K562 (cell line): ENCODE measurements around the gene CBFA2T3. TPM values are rescaled to one million over a fixed set of nuclear protein-coding genes. Genes with fewer than 3 reads are reported as not detected.

Experiments used
- ARNT ChIP-seq, 2 experiments: fragments of 450-650 bp; IDR thresholded peaks; 2 replicates each; pipeline ENCODE4 v1.6.1; 2016; ENCODE audit warnings: mild to moderate bottlenecking in 1 of 2
- CBFA2T2 ChIP-seq: fragments of 450-650 bp; conservative IDR thresholded peaks from 2 replicates; pipeline ENCODE4 v1.6.1; 2017; ENCODE audit warnings: mild to moderate bottlenecking
- CREBBP ChIP-seq: IDR thresholded peaks from one replicate; pipeline ENCODE4 v1.6.1; 2012; ENCODE audit warnings: low read depth, mild to moderate bottlenecking, control low read depth, inconsistent platforms, low read length
- CSDE1 ChIP-seq, 2 experiments: fragments of 450-650 bp; IDR thresholded peaks; 2 replicates each; pipeline ENCODE4 v1.6.1; 2016; ENCODE audit warnings: mild to moderate bottlenecking in 1 of 2
- GABPB1 ChIP-seq: sonication (generic); formaldehyde crosslinking; IDR thresholded peaks from 2 replicates; pipeline ENCODE4 v1.8.0; 2022; ENCODE audit warnings: mild to moderate bottlenecking, missing genetic modification reagents
- GTF2E2 ChIP-seq: fragments of 200-800 bp; sonication (Bioruptor generic); IDR thresholded peaks from 2 replicates; pipeline ENCODE4 v1.6.1; 2016; ENCODE audit warnings: missing genetic modification characterization, missing compliant biosample characterization
- MAZ ChIP-seq, 2 experiments: fragments of 450-650 bp in 1 of 2; sonication (generic) in 1 of 2; formaldehyde crosslinking; IDR thresholded peaks in 1 of 2; conservative IDR thresholded peaks in 1 of 2; 2 replicates each; pipeline versions ENCODE4 v1.4.0 to v1.5.0; 2020; ENCODE audit warnings: mild to moderate bottlenecking in 1 of 2, missing genetic modification reagents in 1 of 2
- MECOM ChIP-seq: fragments of 250-450 bp; sonication (Bioruptor Pico); IDR thresholded peaks from 2 replicates; pipeline ENCODE4 v1.8.0; 2022; ENCODE audit warnings: inconsistent platforms
- NELFE ChIP-seq: IDR thresholded peaks from 2 replicates; pipeline ENCODE4 v1.6.1; 2011; ENCODE audit warnings: mild to moderate bottlenecking; ENCODE audit not compliant: insufficient read depth, insufficient read length
- NR4A1 ChIP-seq, 2 experiments: fragments of 250-450 bp in 1 of 2; fragments of 450-650 bp in 1 of 2; sonication (Bioruptor Pico) in 1 of 2; IDR thresholded peaks; 2 replicates each; pipeline versions ENCODE4 v1.4.0 to v1.6.1; 2016 to 2020; ENCODE audit warnings: mild to moderate bottlenecking in 2 of 2, missing compliant biosample characterization in 1 of 2, missing genetic modification characterization in 1 of 2, moderate library complexity in 1 of 2
- RFX5 ChIP-seq: IDR thresholded peaks from 2 replicates; pipeline ENCODE4 v1.6.1; 2011; ENCODE audit warnings: low read depth, mild to moderate bottlenecking, improper control_type of control experiment, low read length
- SMARCA4 ChIP-seq: fragments of 450-650 bp; IDR thresholded peaks from 2 replicates; pipeline ENCODE4 v1.6.1; 2016
- TAF9B ChIP-seq: fragments of 450-650 bp; IDR thresholded peaks from 2 replicates; pipeline ENCODE4 v1.6.1; 2018; ENCODE audit warnings: mild to moderate bottlenecking; ENCODE audit not compliant: partially characterized antibody
- ZNF212 ChIP-seq: fragments of 450-650 bp; formaldehyde crosslinking; IDR thresholded peaks from 2 replicates; pipeline ENCODE4 v1.4.0; 2020; ENCODE audit warnings: mild to moderate bottlenecking
- ZNF785 ChIP-seq: fragments of 250-450 bp; sonication (Bioruptor Pico); IDR thresholded peaks from 2 replicates; pipeline ENCODE4 v1.4.0; 2020; ENCODE audit warnings: mild to moderate bottlenecking
- polyA plus RNA-seq, 8 experiments: library from polyadenylated mRNA; depleted of rRNA in 4 of 8; stranded (reverse) in 5 of 8; unstranded in 3 of 8; fragments of >200 nt; fragmentation: Nextera tagmentation in 2 of 8; fragmentation: Illumina TruSeq in 1 of 8; extraction: Ambion mirVana in 2 of 8; extraction: Trizol in 1 of 8; gene quantifications; 2 replicates each; pipeline versions ENCODE4 v1.2.1 to v1.2.3, GENCODE V29; 2011 to 2014; ENCODE audit warnings: inconsistent platforms in 1 of 8, missing spikeins in 1 of 8
- total RNA-seq, 7 experiments: library from RNA; depleted of rRNA in 6 of 7; stranded (reverse); fragments of >200 nt in 6 of 7; fragmentation: Illumina TruSeq in 2 of 7; extraction: Trizol in 2 of 7; gene quantifications; 2 replicates each; pipeline versions ENCODE4 v1.2.1 to v1.2.3, GENCODE V29; 2011 to 2021; ENCODE audit warnings: low replicate concordance in 1 of 7
- TF ChIP-seq, protein P1 (sequence below), 2 experiments: fragments of 450-650 bp; formaldehyde crosslinking in 1 of 2; IDR thresholded peaks; 2 replicates each; pipeline versions ENCODE4 v1.4.0 to v1.6.1; 2014 to 2020; ENCODE audit warnings: mild to moderate bottlenecking in 2 of 2, borderline replicate concordance in 1 of 2, low read depth in 1 of 2
- TF ChIP-seq, protein P2 (sequence below): sonication (generic); formaldehyde crosslinking; IDR thresholded peaks from 2 replicates; pipeline ENCODE4 v1.9.0; 2022; ENCODE audit warnings: mild to moderate bottlenecking, missing genetic modification reagents
- TF ChIP-seq, protein P3 (sequence below), 2 experiments: IDR thresholded peaks; 2 replicates each; pipeline ENCODE4 v1.6.1; 2011; ENCODE audit warnings: borderline replicate concordance in 1 of 2, control low read depth in 1 of 2, low read depth in 1 of 2, low read length in 1 of 2, mild to moderate bottlenecking in 1 of 2, mixed read lengths in 1 of 2, moderate library complexity in 1 of 2; ENCODE audit not compliant: insufficient read depth in 1 of 2, insufficient read length in 1 of 2, poor library complexity in 1 of 2, severe bottlenecking in 1 of 2; ENCODE audit errors: extremely low read depth in 1 of 2

CBFA2T3 gene
- total and polyA plus RNA-seq, 9 of the 15 experiments (the other 6 are each of a cell fraction or from before 2014, with no cell fraction given): 2.3 to 145 (median 6.7) TPM

DNA sequence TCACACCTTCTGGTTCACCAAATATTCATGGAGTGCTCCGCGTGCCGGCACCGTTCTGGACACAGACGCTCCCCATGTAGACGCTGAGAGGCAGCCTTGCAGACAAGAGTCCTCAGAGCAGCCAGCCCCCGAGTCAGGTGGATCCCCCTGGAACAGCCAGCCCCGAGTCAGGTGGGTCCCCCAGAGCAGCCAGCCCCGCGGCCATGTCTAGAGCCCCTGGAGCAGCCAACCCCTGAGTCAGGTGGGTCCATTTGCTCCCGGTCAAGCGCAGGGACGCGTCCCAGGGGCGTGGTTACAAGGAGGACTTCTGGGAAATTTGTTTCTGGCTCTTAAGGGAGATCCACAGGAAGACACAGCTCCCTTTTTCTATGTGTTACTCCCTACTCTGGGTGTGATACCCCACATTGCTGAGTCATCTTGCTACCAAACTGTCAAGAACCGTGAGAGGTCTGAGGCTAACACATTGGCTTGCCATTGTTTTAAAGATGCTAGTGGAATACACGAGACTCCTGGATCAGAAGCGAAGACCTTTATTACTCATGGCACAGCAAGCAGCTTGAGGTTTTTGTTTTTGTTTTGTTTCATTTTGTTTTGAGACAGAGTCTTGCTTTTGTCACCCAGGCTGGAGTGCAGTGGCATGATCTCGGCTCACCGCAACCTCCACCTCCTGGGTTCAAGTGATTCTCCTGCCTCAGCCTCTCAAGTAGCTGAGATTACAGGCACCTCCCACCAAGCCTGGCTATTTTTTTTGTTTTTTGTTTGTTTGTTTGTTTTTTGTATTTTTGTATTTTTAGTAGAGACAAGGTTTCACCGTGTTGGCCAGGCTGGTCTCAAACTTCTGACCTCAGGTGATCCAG, 43.3 kb upstream of the CBFA2T3 start (continued):
- TF ChIP-seq, protein P1, sequence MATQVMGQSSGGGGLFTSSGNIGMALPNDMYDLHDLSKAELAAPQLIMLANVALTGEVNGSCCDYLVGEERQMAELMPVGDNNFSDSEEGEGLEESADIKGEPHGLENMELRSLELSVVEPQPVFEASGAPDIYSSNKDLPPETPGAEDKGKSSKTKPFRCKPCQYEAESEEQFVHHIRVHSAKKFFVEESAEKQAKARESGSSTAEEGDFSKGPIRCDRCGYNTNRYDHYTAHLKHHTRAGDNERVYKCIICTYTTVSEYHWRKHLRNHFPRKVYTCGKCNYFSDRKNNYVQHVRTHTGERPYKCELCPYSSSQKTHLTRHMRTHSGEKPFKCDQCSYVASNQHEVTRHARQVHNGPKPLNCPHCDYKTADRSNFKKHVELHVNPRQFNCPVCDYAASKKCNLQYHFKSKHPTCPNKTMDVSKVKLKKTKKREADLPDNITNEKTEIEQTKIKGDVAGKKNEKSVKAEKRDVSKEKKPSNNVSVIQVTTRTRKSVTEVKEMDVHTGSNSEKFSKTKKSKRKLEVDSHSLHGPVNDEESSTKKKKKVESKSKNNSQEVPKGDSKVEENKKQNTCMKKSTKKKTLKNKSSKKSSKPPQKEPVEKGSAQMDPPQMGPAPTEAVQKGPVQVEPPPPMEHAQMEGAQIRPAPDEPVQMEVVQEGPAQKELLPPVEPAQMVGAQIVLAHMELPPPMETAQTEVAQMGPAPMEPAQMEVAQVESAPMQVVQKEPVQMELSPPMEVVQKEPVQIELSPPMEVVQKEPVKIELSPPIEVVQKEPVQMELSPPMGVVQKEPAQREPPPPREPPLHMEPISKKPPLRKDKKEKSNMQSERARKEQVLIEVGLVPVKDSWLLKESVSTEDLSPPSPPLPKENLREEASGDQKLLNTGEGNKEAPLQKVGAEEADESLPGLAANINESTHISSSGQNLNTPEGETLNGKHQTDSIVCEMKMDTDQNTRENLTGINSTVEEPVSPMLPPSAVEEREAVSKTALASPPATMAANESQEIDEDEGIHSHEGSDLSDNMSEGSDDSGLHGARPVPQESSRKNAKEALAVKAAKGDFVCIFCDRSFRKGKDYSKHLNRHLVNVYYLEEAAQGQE (IDR thresholded peaks at IDR 0.05; ENCODE audit: borderline replicate concordance): peak; percentile 37; the same call in 1 of the 2 replicates
- TF ChIP-seq, protein P1 (CRISPR knock-in tag; IDR thresholded peaks at IDR 0.05; ENCODE audit: low read depth): 0 out of 2 replicates have a peak, but pooled peaks have one; percentile 40
- no peak for TF ChIP-seq ARNT (IDR thresholded peaks at IDR 0.05)
- no peak for TF ChIP-seq CBFA2T2
- peak; percentile 61 to 64; a peak in 2 of 4 replicates for TF ChIP-seq MAZ (CRISPR knock-in tag; conservative IDR thresholded peaks at IDR 0.05 in 1 of 2, IDR thresholded peaks at IDR 0.05 in 1 of 2)
- TF ChIP-seq, protein P2, sequence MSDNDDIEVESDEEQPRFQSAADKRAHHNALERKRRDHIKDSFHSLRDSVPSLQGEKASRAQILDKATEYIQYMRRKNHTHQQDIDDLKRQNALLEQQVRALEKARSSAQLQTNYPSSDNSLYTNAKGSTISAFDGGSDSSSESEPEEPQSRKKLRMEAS: peak; percentile 84
- TF ChIP-seq ZNF785 (CRISPR knock-in tag): no peak
- TF ChIP-seq MECOM (CRISPR knock-in tag): peak; percentile 23; the same call in 1 of the 2 replicates
- peak; percentile 60 for TF ChIP-seq GABPB1 (CRISPR knock-in tag)
- TF ChIP-seq ZNF212 (CRISPR knock-in tag): no peak
- TF ChIP-seq NR4A1 (CRISPR knock-in tag; IDR thresholded peaks at IDR 0.05): no peak
- TF ChIP-seq NR4A1 (tag; IDR thresholded peaks at IDR 0.05): peak; percentile 48; the same call in 1 of the 2 replicates
- no peak for TF ChIP-seq RFX5
- TF ChIP-seq SMARCA4: peak; percentile 86
- TF ChIP-seq, protein P3, sequence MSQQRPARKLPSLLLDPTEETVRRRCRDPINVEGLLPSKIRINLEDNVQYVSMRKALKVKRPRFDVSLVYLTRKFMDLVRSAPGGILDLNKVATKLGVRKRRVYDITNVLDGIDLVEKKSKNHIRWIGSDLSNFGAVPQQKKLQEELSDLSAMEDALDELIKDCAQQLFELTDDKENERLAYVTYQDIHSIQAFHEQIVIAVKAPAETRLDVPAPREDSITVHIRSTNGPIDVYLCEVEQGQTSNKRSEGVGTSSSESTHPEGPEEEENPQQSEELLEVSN (IDR thresholded peaks at IDR 0.05; ENCODE audit: borderline replicate concordance in 1 of 2, extremely low read depth in 1 of 2, insufficient read depth in 1 of 2, insufficient read length in 1 of 2, low read depth in 1 of 2, low read length in 1 of 2, poor library complexity in 1 of 2, severe bottlenecking in 1 of 2): peak; percentile 65 to 80
- no peak for TF ChIP-seq GTF2E2 (tag)
- TF ChIP-seq TAF9B: no peak
- no peak for TF ChIP-seq NELFE
- 0 out of 4 replicates have a peak, but pooled peaks of 1 of the 2 experiments have one; percentile 64 for TF ChIP-seq CSDE1 (IDR thresholded peaks at IDR 0.05)
- no peak for TF ChIP-seq CREBBP
